Retinal pigment epithelial cell (primary cell): ENCODE results near the gene PDE11A.

Experiments
- DNase-seq: peaks from one replicate; pipeline ENCODE4 v3.0.0-alpha.2; 2010; ENCODE audit warnings: low read depth
- H3K4me3 ChIP-seq: 2 replicates; pipeline ENCODE4 v1.5.1; 2011; ENCODE audit warnings: mild to moderate bottlenecking, low read length, control low read depth, moderate library complexity
- TF ChIP-seq, protein P1 (sequence below): conservative IDR thresholded peaks from 2 replicates; pipeline ENCODE4 v1.5.1; 2011; ENCODE audit warnings: low read depth, low read length, control low read depth, inconsistent platforms

PDE11A gene

GRCh38 chr2:177728920-177729319 is 343.7 kb downstream of the PDE11A start:
- TF ChIP-seq, protein P1, sequence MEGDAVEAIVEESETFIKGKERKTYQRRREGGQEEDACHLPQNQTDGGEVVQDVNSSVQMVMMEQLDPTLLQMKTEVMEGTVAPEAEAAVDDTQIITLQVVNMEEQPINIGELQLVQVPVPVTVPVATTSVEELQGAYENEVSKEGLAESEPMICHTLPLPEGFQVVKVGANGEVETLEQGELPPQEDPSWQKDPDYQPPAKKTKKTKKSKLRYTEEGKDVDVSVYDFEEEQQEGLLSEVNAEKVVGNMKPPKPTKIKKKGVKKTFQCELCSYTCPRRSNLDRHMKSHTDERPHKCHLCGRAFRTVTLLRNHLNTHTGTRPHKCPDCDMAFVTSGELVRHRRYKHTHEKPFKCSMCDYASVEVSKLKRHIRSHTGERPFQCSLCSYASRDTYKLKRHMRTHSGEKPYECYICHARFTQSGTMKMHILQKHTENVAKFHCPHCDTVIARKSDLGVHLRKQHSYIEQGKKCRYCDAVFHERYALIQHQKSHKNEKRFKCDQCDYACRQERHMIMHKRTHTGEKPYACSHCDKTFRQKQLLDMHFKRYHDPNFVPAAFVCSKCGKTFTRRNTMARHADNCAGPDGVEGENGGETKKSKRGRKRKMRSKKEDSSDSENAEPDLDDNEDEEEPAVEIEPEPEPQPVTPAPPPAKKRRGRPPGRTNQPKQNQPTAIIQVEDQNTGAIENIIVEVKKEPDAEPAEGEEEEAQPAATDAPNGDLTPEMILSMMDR, result no peak
- no peak overlapping the region for H3K4me3 ChIP-seq
- DNase-seq, result no peak

- no peak overlapping the region for H3K4me3 ChIP-seq
- no peak for DNase-seq
- TF ChIP-seq, protein P1, result no peak
Observed at GRCh38 chr2:177728399-177728765, 344.2 kb downstream of the PDE11A start.

DNA sequence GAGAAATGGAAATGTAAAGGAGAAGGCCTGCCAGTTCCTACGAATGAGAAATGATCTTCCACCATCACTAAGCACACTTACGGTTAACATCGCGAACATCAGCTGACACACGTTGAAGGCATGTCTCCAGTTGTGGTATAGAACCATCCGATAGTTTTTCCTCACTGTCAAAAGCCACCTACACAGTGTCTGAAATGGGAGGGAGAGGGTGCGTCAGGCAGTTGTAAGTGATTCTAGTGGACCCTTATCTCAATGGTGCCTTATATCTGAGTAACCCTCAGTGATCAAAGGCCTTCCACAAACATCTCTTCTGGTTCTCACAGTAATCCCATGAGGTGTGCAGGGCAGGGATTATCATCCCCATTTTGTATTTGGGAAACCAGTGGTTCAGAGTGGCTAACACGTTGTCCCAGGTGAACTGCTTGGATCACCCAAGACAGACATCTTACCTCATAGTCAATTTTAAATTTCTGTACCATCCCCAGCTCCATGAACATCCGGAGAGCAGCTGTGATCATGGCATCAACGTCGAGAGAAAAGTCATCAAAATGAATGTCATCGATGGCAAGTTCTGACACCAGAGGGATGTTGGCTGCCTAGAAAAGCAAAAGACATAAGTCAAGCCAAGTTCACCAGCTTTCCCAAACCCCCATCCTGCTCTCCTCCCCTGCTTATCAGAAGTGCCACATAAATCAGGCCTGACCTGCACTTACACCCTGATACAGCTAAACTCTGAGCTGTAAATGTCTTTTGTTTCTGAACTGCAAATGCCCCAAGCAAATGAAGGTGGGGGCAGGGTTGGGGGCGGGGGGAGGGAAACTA is 344.8 kb downstream of the PDE11A start:
- no peak for DNase-seq
- TF ChIP-seq, protein P1, result no peak

DNA sequence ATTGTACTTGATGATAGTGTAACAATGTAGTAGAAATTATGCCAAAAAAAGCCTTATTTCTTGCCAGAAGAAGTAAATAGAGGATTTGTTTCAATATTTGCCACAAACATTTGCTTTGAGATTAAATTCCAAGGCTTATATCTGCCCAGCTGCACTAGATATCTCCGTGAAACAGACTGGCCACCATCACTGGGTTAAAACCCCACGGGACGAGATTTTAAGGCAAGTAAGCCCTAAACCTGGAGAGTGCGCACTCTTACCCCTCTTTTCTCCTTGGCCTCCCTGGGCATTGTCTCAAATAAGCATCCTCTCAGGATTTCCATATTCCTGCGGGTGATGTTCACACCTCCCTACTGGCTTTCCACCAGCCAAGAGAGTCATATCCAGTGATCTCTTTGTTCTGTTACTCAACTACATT is 345.6 kb downstream of the PDE11A start:
- TF ChIP-seq, protein P1, result no peak
- DNase-seq, result no peak
- H3K4me3 ChIP-seq, result no peak overlapping the region

More for the DNA sequence above, 344.8 kb downstream of the PDE11A start:
- H3K4me3 ChIP-seq, result no peak overlapping the region

GRCh38 chr2:177724398-177725287 is 347.9 kb downstream of the PDE11A start:
- peak; percentile 11 for DNase-seq
- H3K4me3 ChIP-seq, result no peak overlapping the region
- TF ChIP-seq, protein P1, result peak; percentile 94

GRCh38 chr2:177723235-177723634 is 349.3 kb downstream of the PDE11A start:
- TF ChIP-seq, protein P1, result no peak
- H3K4me3 ChIP-seq, result no peak overlapping the region
- no peak for DNase-seq
